Heart left ventricle (tissue), 13 donors: Measurements from ENCODE around the gene RBP4.

Source experiments
- CTCF ChIP-seq, 12 donors: fragments of 200-600 bp; sonication (generic) in 4 of 12; IDR thresholded peaks; one replicate each; pipeline versions ENCODE4 v1.5.0 to v1.8.0; 2018 to 2022; ENCODE audit warnings: antibody characterized with exemption in 12 of 12, mild to moderate bottlenecking in 5 of 12
- POLR2A ChIP-seq, 2 donors: fragments of 450-650 bp; IDR thresholded peaks; one replicate each; pipeline ENCODE4 v1.6.1; 2017; ENCODE audit warnings: antibody characterized with exemption in 2 of 2, mild to moderate bottlenecking in 2 of 2, moderate library complexity in 2 of 2
- donor health status: ischemic (EF 13 %, LVEDD 7.1; RV severe dilation, severe dysfunction).
- donor health status: DM: no; HTN: yes; CAD: no.
- donor health status: DM: no; HTN: no; CAD: no.
- donor health status: ischemic (EF 25% LVEDD 6.9; RV normal size, moderate dysfunction).
- donor health status: ischemic (EF 25% LVEDD 5.7; RV mildly dilated, moderate dysfunction).
- donor health status: ischemic (EF 35%, LVEDD 5.7; RV mildly dilated, moderate dysfunction).
- donor health status: nonischemic (EF 11% LVEDD 7.7; RV severe dilation, severe dysfunction).
- donor health status: DM: yes; HTN: yes; CAD: no.
- donor health status: PGD.
- donor health status: ischemic (EF 29% LVEDD 5.4; RV normal size, mild dysfunction).
- donor health status: nonischemic (EF 23%, LVEDD 6.1; RV moderate dilation, normal function).

- no peak for TF ChIP-seq CTCF (IDR thresholded peaks at IDR 0.05)
- TF ChIP-seq POLR2A (IDR thresholded peaks at IDR 0.05): no peak
Observed at GRCh38 chr10:93580828-93581227, 20.2 kb downstream of the RBP4 start.
